Posterior vena cava (tissue), 2 donors: ENCODE measurements around the gene HSD3B2. TPM values are rescaled to one million over a fixed set of nuclear protein-coding genes. Genes with fewer than 3 reads are reported as not detected.

ENCODE experiments used
- DNase-seq: peaks from one replicate; pipeline ENCODE4 v3.0.0-alpha.2; 2020; ENCODE audit warnings: low spot score
- intact Hi-C, 2 donors: fragments of 100-400 bp; cut with DNase I; formaldehyde crosslinking; loops; one replicate each; pipeline versions ENCODE4 v1.14.1 to v1.14.2; 2022 to 2023
- total RNA-seq, 2 donors: library from RNA; stranded (reverse); fragmentation: NEBNext Ultra II Directional; extraction: Animal tissue kit (Norgen Biotek cat#: 25700); gene quantifications; one replicate each; pipeline ENCODE4 v1.2.1, GENCODE V29; 2021
- donor health status: DM: yes; HTN: yes; CAD: no.
- donor health status: DM: yes; HTN: yes; CAD: no.

HSD3B2 gene
- total RNA-seq, 2 donors from 2014 or later = 0.52 TPM; not detected in 1

GRCh38 chr1:119447344-119448126 lies 32.6 kb downstream of the HSD3B2 start:
- intact Hi-C loops = no loop called here
- no peak for DNase-seq

DNA sequence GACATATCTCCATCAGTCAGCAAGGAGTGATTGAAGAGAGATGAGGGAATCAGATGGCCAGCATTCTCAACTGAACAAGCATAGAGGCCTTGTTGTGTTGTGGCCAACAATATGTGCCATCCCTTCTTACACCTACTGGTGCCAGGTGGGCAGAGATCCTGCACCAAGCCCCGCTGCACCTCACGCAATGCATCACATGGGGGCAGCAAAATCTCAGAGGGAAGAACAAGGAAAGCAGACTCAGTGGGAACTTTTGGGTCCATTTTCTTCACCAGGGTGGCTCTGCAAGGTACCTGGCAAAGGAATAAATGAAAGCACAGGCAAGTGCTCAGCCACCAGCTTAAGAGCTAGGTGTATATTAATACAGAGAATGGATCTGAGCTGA lies 33.2 kb downstream of the HSD3B2 start:
- intact Hi-C loops = no loop called here
- DNase-seq = no peak

- no peak for DNase-seq
- intact Hi-C loops = no loop called here
Observed at GRCh38 chr1:119449971-119450370, 35.0 kb downstream of the HSD3B2 start.

DNA sequence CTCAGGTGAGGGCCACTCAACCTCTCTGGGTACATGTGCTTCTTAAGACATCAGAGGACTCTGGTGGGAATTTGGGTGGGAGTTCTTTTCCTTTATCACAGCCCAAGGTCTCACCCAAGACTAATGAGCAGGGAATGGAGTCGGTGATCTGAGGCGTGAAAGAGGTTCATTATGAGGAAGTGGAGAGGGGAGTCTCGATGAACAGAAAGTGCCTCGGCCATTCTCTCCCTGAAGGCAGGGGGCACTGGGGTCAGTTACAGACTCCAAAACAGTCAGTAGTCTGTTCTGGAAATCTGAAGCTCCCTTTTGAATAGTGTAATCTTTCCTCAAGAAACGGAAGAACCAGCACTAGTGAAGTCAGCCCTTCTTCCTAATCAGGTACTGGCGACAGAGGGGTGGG lies 36.2 kb downstream of the HSD3B2 start:
- intact Hi-C loops = no loop called here
- no peak for DNase-seq

DNA sequence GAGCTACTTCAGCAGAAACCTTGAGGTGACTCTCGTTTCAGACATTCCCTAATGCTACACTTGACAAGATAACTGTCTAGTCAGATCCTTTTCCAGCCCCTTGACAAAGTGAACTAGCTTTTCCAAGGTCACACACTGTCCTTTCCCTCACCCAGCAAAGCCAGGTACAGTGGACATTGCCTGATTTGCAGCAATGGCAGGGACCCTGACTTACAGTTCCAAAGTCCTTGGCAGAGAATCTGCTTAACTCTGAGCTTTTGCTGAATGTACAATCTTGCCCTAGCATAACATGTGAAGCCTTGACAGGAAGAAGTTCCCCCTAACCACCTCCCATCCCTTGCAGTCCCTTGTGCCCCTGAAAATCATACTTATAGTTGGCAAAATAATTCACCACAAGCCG lies 37.1 kb downstream of the HSD3B2 start:
- DNase-seq = no peak
- intact Hi-C loops = no loop called here

- intact Hi-C loops = no loop called here
- no peak for DNase-seq
Observed at GRCh38 chr1:119453021-119453420, 38.1 kb downstream of the HSD3B2 start.

- no peak for DNase-seq
- intact Hi-C loops = no loop called here
Observed at GRCh38 chr1:119462964-119463363, 48.0 kb downstream of the HSD3B2 start.

- intact Hi-C loops = no loop called here
Observed at GRCh38 chr1:119463569-119463968, 48.6 kb downstream of the HSD3B2 start.

DNA sequence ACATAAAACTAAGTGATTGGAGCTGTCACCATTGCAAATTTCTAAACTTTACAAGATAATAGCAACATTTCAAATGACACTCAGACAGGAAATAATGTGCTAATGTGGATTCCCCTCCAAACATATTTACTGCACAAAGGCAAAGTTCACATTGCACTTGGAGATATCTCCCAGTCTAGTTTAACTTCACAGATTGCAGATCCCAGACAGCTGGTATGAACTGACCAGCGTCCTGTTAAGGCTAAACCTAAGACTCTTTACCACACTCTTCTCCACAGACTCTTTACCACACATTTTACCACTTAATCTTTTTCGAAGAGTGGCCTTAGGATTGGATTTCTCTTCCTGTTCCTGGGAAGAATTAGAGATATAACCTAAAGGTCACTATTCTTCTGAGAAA lies 51.5 kb downstream of the HSD3B2 start:
- no peak for DNase-seq
- intact Hi-C loops = no loop called here

More at GRCh38 chr1:119463569-119463968, 48.6 kb downstream of the HSD3B2 start:
- no peak for DNase-seq

- intact Hi-C loops = no loop called here
- DNase-seq = no peak
Observed at GRCh38 chr1:119467219-119467618, 52.3 kb downstream of the HSD3B2 start.

GRCh38 chr1:119467857-119468668 lies 53.1 kb downstream of the HSD3B2 start:
- DNase-seq = no peak
- intact Hi-C loops = no loop called here

- intact Hi-C loops = no loop called here
Observed at GRCh38 chr1:119469741-119470140, 54.8 kb downstream of the HSD3B2 start.

DNA sequence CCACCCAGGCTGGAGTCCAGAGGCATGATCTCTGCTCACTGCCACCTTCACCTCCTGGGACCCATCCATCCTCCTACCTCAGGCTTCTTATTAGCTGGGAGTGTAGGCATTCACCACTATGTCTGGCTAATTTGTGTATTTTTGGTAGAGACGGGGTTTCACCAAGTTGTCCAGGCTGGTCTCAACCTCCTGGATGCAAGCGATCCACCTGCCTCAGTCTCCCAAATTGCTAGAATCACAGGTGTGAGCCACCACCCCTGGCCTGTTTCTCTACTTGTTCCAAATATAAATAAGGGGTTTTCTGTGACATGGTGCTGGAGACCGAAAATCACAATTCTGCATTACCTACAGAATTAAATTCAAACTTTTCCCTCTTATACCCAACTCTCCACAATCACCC lies 55.4 kb downstream of the HSD3B2 start:
- DNase-seq = no peak
- intact Hi-C loops = no loop called here

More at GRCh38 chr1:119469741-119470140, 54.8 kb downstream of the HSD3B2 start:
- DNase-seq = no peak

GRCh38 chr1:119470958-119471357 lies 56.0 kb downstream of the HSD3B2 start:
- DNase-seq = no peak
- intact Hi-C loops = no loop called here

DNA sequence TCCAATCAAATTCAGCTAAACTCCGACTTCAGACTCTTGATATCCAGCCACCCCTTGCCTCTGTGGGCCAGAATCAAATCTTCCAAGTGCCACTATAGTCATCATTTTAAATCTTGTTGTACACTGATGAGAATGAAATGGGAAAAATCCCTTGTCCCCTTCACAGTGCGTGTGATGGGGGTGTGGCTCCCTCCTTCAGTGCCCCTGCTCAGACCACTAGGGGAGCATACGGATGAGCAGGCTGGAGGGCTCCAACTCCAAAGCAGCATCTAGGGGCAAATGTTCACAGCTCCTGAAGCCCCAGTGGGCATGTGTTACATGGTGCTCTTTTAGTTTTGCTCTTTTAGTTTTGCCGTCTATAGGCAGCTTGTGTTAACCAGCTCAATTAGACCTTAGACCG lies 56.6 kb downstream of the HSD3B2 start:
- intact Hi-C loops = no loop called here

DNA sequence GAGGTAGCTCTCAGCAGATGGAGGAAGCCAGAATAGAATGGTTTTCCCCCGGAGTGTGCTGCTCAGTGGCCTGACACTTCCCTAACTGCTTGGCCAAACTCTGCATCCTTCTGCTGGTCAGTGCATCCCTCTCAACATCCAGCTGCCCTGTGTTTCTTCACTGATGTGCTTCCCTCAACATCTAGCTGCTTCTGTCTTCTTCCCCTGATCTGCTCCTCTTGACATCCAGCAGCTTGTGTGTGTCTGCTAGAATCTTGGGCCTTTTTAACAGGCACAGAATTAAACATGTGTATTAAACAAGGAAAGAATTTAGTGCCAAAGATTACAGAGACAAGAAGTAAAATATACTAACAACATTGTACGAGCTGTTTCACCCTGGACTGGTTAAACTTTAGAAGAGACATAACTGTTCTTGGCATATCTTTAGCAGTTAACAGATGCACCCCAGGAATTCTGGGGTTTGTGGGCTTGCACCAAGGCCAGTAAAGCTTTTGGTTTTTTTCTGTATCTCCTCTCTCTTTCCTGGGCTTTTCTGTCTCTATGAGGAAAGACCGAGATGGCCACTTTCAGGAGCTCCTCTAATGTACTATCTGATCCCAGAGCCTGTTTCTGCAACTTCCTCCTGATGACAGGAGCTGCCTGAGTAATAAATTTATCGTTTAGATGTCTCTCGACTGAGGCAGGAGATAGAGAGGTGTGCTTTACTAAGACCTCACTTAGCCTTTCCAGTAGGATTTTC lies 57.3 kb downstream of the HSD3B2 start:
- DNase-seq = no peak
- intact Hi-C loops = no loop called here

More for the DNA sequence above, 56.6 kb downstream of the HSD3B2 start:
- no peak for DNase-seq
